SK-N-SH (cell line): ENCODE results near the gene ZNF532. TPM values are rescaled to one million over a fixed set of nuclear protein-coding genes. Genes with fewer than 3 reads are reported as not detected.

Experiments used
- CTCF ChIA-PET: fragments of 300-600, 350-600 bp; formaldehyde crosslinking; extraction: SDS; loops from one replicate; lab custom pipeline; 2021; lab: Yijun Ruan, JAX
- POLR2A ChIA-PET: fragments of 350-600 bp; sonication (Branson Sonifier 250); formaldehyde crosslinking; extraction: SDS; loops from one replicate; lab custom pipeline; 2020; ENCODE audit warnings: antibody characterized with exemption, inconsistent platforms; lab: Yijun Ruan, JAX
- DNase-seq: peaks from one replicate; pipeline ENCODE4 v3.0.0; 2012
- H2AFZ ChIP-seq: fragments of 200-600 bp; sonication (generic); 2 replicates; pipeline ENCODE4 v1.8.1; 2016; ENCODE audit warnings: antibody characterized with exemption, mild to moderate bottlenecking, low read depth
- H3F3A ChIP-seq: fragments of 200-600 bp; sonication (generic); replicated peaks from 2 replicates; pipeline ENCODE3; 2016; ENCODE audit warnings: antibody characterized with exemption, mild to moderate bottlenecking; ENCODE audit not compliant: insufficient read depth
- H3K27ac ChIP-seq, 2 experiments: fragments of 200-500 bp in 1 of 2; fragments of 200-600 bp in 1 of 2; sonication (Bioruptor generic) in 1 of 2; sonication (generic), shearing (Covaris generic) in 1 of 2; 2 replicates each; pipeline versions ENCODE4 v1.5.1 to v1.6.1; 2014 to 2016; ENCODE audit warnings: low read depth in 2 of 2, inconsistent platforms in 1 of 2, low read length in 1 of 2, mild to moderate bottlenecking in 1 of 2, mixed read lengths in 1 of 2
- H3K27me3 ChIP-seq: fragments of 200-600 bp; sonication (generic), shearing (Covaris generic); 2 replicates; pipeline ENCODE4 v1.6.1; 2016; ENCODE audit warnings: mixed run types; ENCODE audit not compliant: insufficient read depth
- H3K36me3 ChIP-seq, 2 experiments: fragments of 200-500 bp in 1 of 2; fragments of 200-600 bp in 1 of 2; sonication (Bioruptor generic) in 1 of 2; sonication (generic) in 1 of 2; replicated peaks in 1 of 2; 2 replicates each; pipeline versions ENCODE3 to v1.5.1; 2014 to 2016; ENCODE audit warnings: low read length in 1 of 2, mild to moderate bottlenecking in 1 of 2; ENCODE audit not compliant: insufficient read depth in 2 of 2, control insufficient read depth in 1 of 2
- H3K4me1 ChIP-seq, 2 experiments: fragments of 200-500 bp in 1 of 2; fragments of 200-600 bp in 1 of 2; sonication (Bioruptor generic) in 1 of 2; sonication (generic), shearing (Covaris generic) in 1 of 2; 2 replicates each; pipeline versions ENCODE4 v1.5.1 to v1.6.1; 2014 to 2016; ENCODE audit warnings: low read depth in 1 of 2, low read length in 1 of 2, mixed run types in 1 of 2; ENCODE audit not compliant: insufficient read depth in 2 of 2, control insufficient read depth in 1 of 2
- H3K4me2 ChIP-seq: fragments of 200-600 bp; sonication (generic), shearing (Covaris generic); 2 replicates; pipeline ENCODE4 v1.6.1; 2017; ENCODE audit warnings: mixed run types
- H3K4me3 ChIP-seq, 2 experiments: fragments of 200-500 bp in 1 of 2; fragments of 200-600 bp in 1 of 2; sonication (Bioruptor generic) in 1 of 2; sonication (generic), shearing (Covaris generic) in 1 of 2; 2 replicates each; pipeline versions ENCODE4 v1.5.1 to v1.8.1; 2014 to 2016; ENCODE audit warnings: low read depth in 2 of 2, inconsistent platforms in 1 of 2, low read length in 1 of 2, mild to moderate bottlenecking in 1 of 2, mixed read lengths in 1 of 2, moderate library complexity in 1 of 2
- H3K79me2 ChIP-seq: fragments of 200-600 bp; sonication (generic); 2 replicates; pipeline ENCODE4 v1.8.1; 2017; ENCODE audit warnings: mild to moderate bottlenecking; ENCODE audit not compliant: insufficient read depth
- H3K9ac ChIP-seq: fragments of 200-600 bp; sonication (generic); 2 replicates; pipeline ENCODE4 v1.6.1; 2017; ENCODE audit warnings: mixed run types
- H3K9me2 ChIP-seq: fragments of 200-600 bp; sonication (generic); 2 replicates; pipeline ENCODE4 v1.6.1; 2017; ENCODE audit warnings: mixed run types
- H3K9me3 ChIP-seq: fragments of 200-600 bp; sonication (generic); 2 replicates; pipeline ENCODE4 v1.6.1; 2017; ENCODE audit warnings: mixed run types, mild to moderate bottlenecking, moderate library complexity
- H4K20me1 ChIP-seq: fragments of 200-600 bp; sonication (generic); 2 replicates; pipeline ENCODE4 v1.6.1; 2017; ENCODE audit warnings: mild to moderate bottlenecking, mixed run types; ENCODE audit not compliant: insufficient read depth
- CHD2 ChIP-seq: fragments of 150-350 bp; IDR thresholded peaks from 2 replicates; pipeline ENCODE4 v1.6.1; 2018; ENCODE audit warnings: low read length; ENCODE audit not compliant: partially characterized antibody
- EP300 ChIP-seq, 2 experiments: IDR thresholded peaks; 2 replicates each; pipeline versions ENCODE4 v1.4.0 to v1.6.1; 2012; ENCODE audit warnings: borderline replicate concordance in 1 of 2, low read depth in 1 of 2, low read length in 1 of 2
- FOXJ3 ChIP-seq: sonication (generic); formaldehyde crosslinking; IDR thresholded peaks from 2 replicates; pipeline ENCODE4 v1.5.1; 2020; ENCODE audit warnings: mild to moderate bottlenecking, missing genetic modification reagents
- FOXM1 ChIP-seq: IDR thresholded peaks from 2 replicates; pipeline ENCODE4 v1.4.0; 2012; ENCODE audit warnings: low read depth, mild to moderate bottlenecking
- JUND ChIP-seq: IDR thresholded peaks from 2 replicates; pipeline ENCODE4 v1.4.0; 2012
- MEF2A ChIP-seq: IDR thresholded peaks from 2 replicates; pipeline ENCODE4 v1.4.0; 2012; ENCODE audit warnings: low read depth, borderline replicate concordance
- MXI1 ChIP-seq: IDR thresholded peaks from 2 replicates; pipeline ENCODE4 v1.6.1; 2012; ENCODE audit warnings: mild to moderate bottlenecking, low read depth, low read length, improper control_type of control experiment
- RCOR1 ChIP-seq: fragments of 150-350 bp; IDR thresholded peaks from 2 replicates; pipeline ENCODE4 v1.6.1; 2017; ENCODE audit warnings: antibody characterized with exemption, low read length
- SIN3A ChIP-seq: IDR thresholded peaks from 2 replicates; pipeline ENCODE4 v1.6.1; 2012; ENCODE audit warnings: low read depth, mild to moderate bottlenecking, low read length, moderate library complexity, borderline replicate concordance
- TAF1 ChIP-seq: IDR thresholded peaks from 2 replicates; pipeline ENCODE4 v1.6.1; 2012; ENCODE audit warnings: low read depth, mild to moderate bottlenecking, low read length, moderate library complexity, borderline replicate concordance
- TCF12 ChIP-seq: IDR thresholded peaks from 2 replicates; pipeline ENCODE4 v1.4.0; 2012
- YY1 ChIP-seq: IDR thresholded peaks from 2 replicates; pipeline ENCODE4 v1.4.0; 2012; ENCODE audit warnings: low read depth, mild to moderate bottlenecking
- WGBS: methylation state at CpG from one replicate; pipeline ENCODE4 v1.1.6; 2017; ENCODE audit warnings: low lambda C conversion rate; 5-methylcytosine and 5-hydroxymethylcytosine counted together
- polyA plus RNA-seq, 3 experiments: library from polyadenylated mRNA; depleted of rRNA; stranded (reverse); fragments of >200 nt; gene quantifications; 2 replicates each; pipeline ENCODE4 v1.2.3, GENCODE V29; 2012
- TF ChIP-seq, protein P1 (sequence below): IDR thresholded peaks from 2 replicates; pipeline ENCODE4 v1.6.1; 2012; ENCODE audit warnings: mild to moderate bottlenecking, low read depth, low read length, moderate library complexity
- TF ChIP-seq, protein P2 (sequence below): fragments of 150-350 bp; IDR thresholded peaks from 2 replicates; pipeline ENCODE4 v1.6.1; 2016; ENCODE audit warnings: mild to moderate bottlenecking, low read depth, low read length
- TF ChIP-seq, protein P3 (sequence below): IDR thresholded peaks from 2 replicates; pipeline ENCODE4 v1.4.0; 2012; ENCODE audit warnings: low read depth

Gene ZNF532
- polyA plus RNA-seq, 1 of the 3 experiments (the other 2 are of a cell fraction) = 34.7 TPM

DNA sequence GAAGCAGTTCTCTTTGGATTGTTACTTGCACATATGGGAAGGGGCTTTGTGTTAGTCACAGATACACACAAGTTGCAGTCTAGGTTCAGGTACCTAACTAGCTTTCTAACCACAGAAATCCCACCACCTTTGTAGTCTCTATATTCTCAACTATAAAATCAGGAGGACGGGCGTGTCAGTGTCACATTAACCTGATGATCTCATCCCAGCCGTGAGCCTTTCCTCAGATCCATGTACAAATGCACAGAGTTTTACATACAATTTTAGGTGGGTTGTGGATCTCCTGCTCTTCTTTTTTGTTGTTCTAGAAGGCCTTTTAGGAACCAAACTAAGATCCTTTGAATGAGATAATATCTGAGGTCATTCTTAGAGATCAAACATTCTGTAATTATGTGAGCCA is 94.0 kb downstream of the ZNF532 start (continued):
- TF ChIP-seq, protein P1, sequence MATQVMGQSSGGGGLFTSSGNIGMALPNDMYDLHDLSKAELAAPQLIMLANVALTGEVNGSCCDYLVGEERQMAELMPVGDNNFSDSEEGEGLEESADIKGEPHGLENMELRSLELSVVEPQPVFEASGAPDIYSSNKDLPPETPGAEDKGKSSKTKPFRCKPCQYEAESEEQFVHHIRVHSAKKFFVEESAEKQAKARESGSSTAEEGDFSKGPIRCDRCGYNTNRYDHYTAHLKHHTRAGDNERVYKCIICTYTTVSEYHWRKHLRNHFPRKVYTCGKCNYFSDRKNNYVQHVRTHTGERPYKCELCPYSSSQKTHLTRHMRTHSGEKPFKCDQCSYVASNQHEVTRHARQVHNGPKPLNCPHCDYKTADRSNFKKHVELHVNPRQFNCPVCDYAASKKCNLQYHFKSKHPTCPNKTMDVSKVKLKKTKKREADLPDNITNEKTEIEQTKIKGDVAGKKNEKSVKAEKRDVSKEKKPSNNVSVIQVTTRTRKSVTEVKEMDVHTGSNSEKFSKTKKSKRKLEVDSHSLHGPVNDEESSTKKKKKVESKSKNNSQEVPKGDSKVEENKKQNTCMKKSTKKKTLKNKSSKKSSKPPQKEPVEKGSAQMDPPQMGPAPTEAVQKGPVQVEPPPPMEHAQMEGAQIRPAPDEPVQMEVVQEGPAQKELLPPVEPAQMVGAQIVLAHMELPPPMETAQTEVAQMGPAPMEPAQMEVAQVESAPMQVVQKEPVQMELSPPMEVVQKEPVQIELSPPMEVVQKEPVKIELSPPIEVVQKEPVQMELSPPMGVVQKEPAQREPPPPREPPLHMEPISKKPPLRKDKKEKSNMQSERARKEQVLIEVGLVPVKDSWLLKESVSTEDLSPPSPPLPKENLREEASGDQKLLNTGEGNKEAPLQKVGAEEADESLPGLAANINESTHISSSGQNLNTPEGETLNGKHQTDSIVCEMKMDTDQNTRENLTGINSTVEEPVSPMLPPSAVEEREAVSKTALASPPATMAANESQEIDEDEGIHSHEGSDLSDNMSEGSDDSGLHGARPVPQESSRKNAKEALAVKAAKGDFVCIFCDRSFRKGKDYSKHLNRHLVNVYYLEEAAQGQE = no peak
- no peak for TF ChIP-seq FOXJ3 (CRISPR knock-in tag)
- no peak for TF ChIP-seq RCOR1
- no peak for TF ChIP-seq TCF12
- no peak for TF ChIP-seq MXI1
- no peak for TF ChIP-seq MEF2A
- TF ChIP-seq, protein P2, sequence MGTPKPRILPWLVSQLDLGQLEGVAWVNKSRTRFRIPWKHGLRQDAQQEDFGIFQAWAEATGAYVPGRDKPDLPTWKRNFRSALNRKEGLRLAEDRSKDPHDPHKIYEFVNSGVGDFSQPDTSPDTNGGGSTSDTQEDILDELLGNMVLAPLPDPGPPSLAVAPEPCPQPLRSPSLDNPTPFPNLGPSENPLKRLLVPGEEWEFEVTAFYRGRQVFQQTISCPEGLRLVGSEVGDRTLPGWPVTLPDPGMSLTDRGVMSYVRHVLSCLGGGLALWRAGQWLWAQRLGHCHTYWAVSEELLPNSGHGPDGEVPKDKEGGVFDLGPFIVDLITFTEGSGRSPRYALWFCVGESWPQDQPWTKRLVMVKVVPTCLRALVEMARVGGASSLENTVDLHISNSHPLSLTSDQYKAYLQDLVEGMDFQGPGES = no peak
- no peak for TF ChIP-seq FOXM1
- no peak for TF ChIP-seq TAF1
- TF ChIP-seq YY1 = no peak
- no peak for TF ChIP-seq JUND
- TF ChIP-seq, protein P3, sequence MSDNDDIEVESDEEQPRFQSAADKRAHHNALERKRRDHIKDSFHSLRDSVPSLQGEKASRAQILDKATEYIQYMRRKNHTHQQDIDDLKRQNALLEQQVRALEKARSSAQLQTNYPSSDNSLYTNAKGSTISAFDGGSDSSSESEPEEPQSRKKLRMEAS = no peak

DNA sequence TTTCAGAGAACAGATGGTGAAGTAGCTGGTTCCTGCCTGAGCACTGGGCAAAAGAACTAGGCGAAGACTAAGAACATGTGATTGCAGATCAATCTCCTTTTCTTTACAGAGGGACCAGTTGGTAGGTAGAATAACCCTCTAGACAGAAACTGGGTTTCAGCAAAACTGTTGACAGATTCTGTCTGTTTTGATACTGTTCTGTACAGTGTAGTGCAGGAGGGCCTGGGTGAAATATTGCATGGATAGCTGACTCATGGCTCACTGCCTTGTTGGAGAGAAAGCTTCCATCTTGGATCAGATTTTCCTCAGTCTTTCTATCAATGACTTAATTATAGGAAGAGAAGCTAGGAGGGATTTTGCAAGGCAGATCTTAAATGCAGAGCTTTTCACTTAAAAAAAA is 95.8 kb downstream of the ZNF532 start:
- Histone ChIP-seq H3K79me2 (peaks cover 6% of the 10 kb centered on the region), H3K4me1 (peaks cover 4 to 19% of the 10 kb centered on the region in 2 experiments; a peak in 2 of 4 replicates), H3K9me2 (no peaks in the 10 kb centered on the region), H4K20me1 (no peaks in the 10 kb centered on the region), H3K9ac (no peak overlapping the region), H3K4me3 (no peak overlapping the region), H3K36me3 (peaks cover 15 to 28% of the 10 kb centered on the region in 2 experiments), H3K9me3 (no peaks in the 10 kb centered on the region), H2AFZ (no peak overlapping the region), H3K27me3 (no peaks in the 10 kb centered on the region), H3K4me2 (no peak overlapping the region), H3K27ac (no peak overlapping the region), H3F3A (peaks cover 16% of the 10 kb centered on the region)
- 100% methylated on average over 1 of the region's 1 CpG for WGBS
- ChIA-PET CTCF (interaction anchor here (0.8 to 2.4 kb wide), 3 partner anchors 64 to 192 kb away, joined by 3 to 7 read pairs (median 4); no protein-coding TSS in a partner anchor), POLR2A (no interaction called here)
- TF ChIP-seq EP300 (IDR thresholded peaks at IDR 0.05; ENCODE audit: borderline replicate concordance in 1 of 2, low read depth in 1 of 2, low read length in 1 of 2) (no peak), SIN3A (no peak), MXI1 (no peak), CHD2 (no peak), JUND (no peak)
- DNase-seq = no peak
